IPS-18c (cell line): ENCODE data around the gene AHSP.
A peak's percentile ranks its signal among the peaks of the same experiment; 100 is the strongest.
"Not testable (repeated sequence)": the region's sequence is repeated elsewhere in the genome, so short reads cannot be mapped to it uniquely, and the experiment has no call there.

Experiments
- H3K4me3 ChIP-seq: 2 replicates; pipeline ENCODE4 v1.7.0; 2013; ENCODE audit warnings: low read depth, mild to moderate bottlenecking, low read length, moderate library complexity; ENCODE audit not compliant: insufficient read depth
- H3K9me3 ChIP-seq: one replicate; pipeline ENCODE4 v1.6.1; 2013; ENCODE audit warnings: mild to moderate bottlenecking, low read length, moderate library complexity; ENCODE audit not compliant: control insufficient read depth, insufficient read depth

AHSP gene

GRCh38 chr16:31521368-31521767, 6.3 kb upstream of the AHSP start:
- Histone ChIP-seq H3K4me3 (no peak overlapping the region), H3K9me3 (peaks cover 2% of the 10 kb centered on the region)

- Histone ChIP-seq H3K4me3 (no peak overlapping the region), H3K9me3 (peaks cover 2% of the 10 kb centered on the region)
These were observed 5.6 kb upstream of the AHSP start for GRCh38 chr16:31522071-31522470.

- not testable (repeated sequence) for H3K4me3 ChIP-seq, H3K9me3 ChIP-seq
These were observed 3.9 kb upstream of the AHSP start for GRCh38 chr16:31523768-31524167.

GRCh38 chr16:31525113-31525512, 2.6 kb upstream of the AHSP start:
- peaks cover 2% of the 10 kb centered on the region for H3K9me3 ChIP-seq
- no peak overlapping the region for H3K4me3 ChIP-seq

GRCh38 chr16:31528523-31529107, 915 bp downstream of the AHSP start:
- H3K4me3 ChIP-seq: peak overlapping the region; percentile 37

GRCh38 chr16:31529108-31529936, 1.6 kb downstream of the AHSP start:
- H3K4me3 ChIP-seq: peak overlapping the region; percentile 50
- no peaks in the 10 kb centered on the region for H3K9me3 ChIP-seq

More at GRCh38 chr16:31528523-31529107, 915 bp downstream of the AHSP start:
- no peaks in the 10 kb centered on the region for H3K9me3 ChIP-seq

- H3K4me3 ChIP-seq: peak overlapping the region; percentile 50
- no peaks in the 10 kb centered on the region for H3K9me3 ChIP-seq
These were observed 2.2 kb downstream of the AHSP start for GRCh38 chr16:31529937-31530312.

- H3K9me3 ChIP-seq: no peaks in the 10 kb centered on the region
- peak overlapping the region; percentile 50; the same call in 1 of the 2 replicates for H3K4me3 ChIP-seq
These were observed 2.7 kb downstream of the AHSP start for GRCh38 chr16:31530405-31530804.

GRCh38 chr16:31531096-31531495, 3.4 kb downstream of the AHSP start:
- H3K4me3 ChIP-seq: no peak overlapping the region
- no peaks in the 10 kb centered on the region for H3K9me3 ChIP-seq

- no peak overlapping the region for H3K4me3 ChIP-seq
- H3K9me3 ChIP-seq: no peaks in the 10 kb centered on the region
These were observed 4.4 kb downstream of the AHSP start for GRCh38 chr16:31532120-31532519.

- no peak overlapping the region for H3K4me3 ChIP-seq
These were observed 5.2 kb downstream of the AHSP start for GRCh38 chr16:31532896-31533295.

GRCh38 chr16:31535737-31536136, 8.0 kb downstream of the AHSP start:
- no peaks in the 10 kb centered on the region for H3K9me3 ChIP-seq
- no peak overlapping the region; the same call in 1 of the 2 replicates for H3K4me3 ChIP-seq

More at GRCh38 chr16:31532896-31533295, 5.2 kb downstream of the AHSP start:
- H3K9me3 ChIP-seq: no peaks in the 10 kb centered on the region

- Histone ChIP-seq H3K4me3 (peak overlapping the region; percentile 47; the same call in 1 of the 2 replicates), H3K9me3 (no peaks in the 10 kb centered on the region)
These were observed 9.2 kb downstream of the AHSP start for GRCh38 chr16:31536804-31537361.

GRCh38 chr16:31537362-31538242, 9.9 kb downstream of the AHSP start:
- H3K9me3 ChIP-seq: no peaks in the 10 kb centered on the region
- peak overlapping the region; percentile 47; the same call in 1 of the 2 replicates for H3K4me3 ChIP-seq

GRCh38 chr16:31538243-31538598, 10.5 kb downstream of the AHSP start:
- not testable (repeated sequence) for H3K4me3 ChIP-seq, H3K9me3 ChIP-seq

GRCh38 chr16:31539762-31540161, 12.1 kb downstream of the AHSP start:
- H3K4me3 ChIP-seq, H3K9me3 ChIP-seq: not testable (repeated sequence)

- H3K4me3 ChIP-seq: no peak overlapping the region
- H3K9me3 ChIP-seq: peaks cover 3% of the 10 kb centered on the region
These were observed 15.1 kb downstream of the AHSP start for GRCh38 chr16:31542763-31543162.
